NCI-H1092 treated with DMSO at 0.1 percent for 48 hours (cell line): ENCODE measurements around the gene RBMS1.

Source experiments
- DNase-seq: peaks from one replicate; lab custom pipeline; 2025; lab: John Stamatoyannopoulos, UW

The RBMS1 gene

GRCh38 chr2:160301420-160301819 is 192.2 kb downstream of the RBMS1 start:
- DNase-seq = no peak

GRCh38 chr2:160300203-160300602 is 193.4 kb downstream of the RBMS1 start:
- no peak for DNase-seq

- DNase-seq = no peak
Observed at GRCh38 chr2:160299540-160299939, 194.1 kb downstream of the RBMS1 start.

- no peak for DNase-seq
Observed at GRCh38 chr2:160298960-160299359, 194.6 kb downstream of the RBMS1 start.

GRCh38 chr2:160295519-160296207 is 197.9 kb downstream of the RBMS1 start:
- no peak for DNase-seq

GRCh38 chr2:160294889-160295288 is 198.7 kb downstream of the RBMS1 start:
- no peak for DNase-seq

GRCh38 chr2:160294339-160294803 is 199.2 kb downstream of the RBMS1 start:
- DNase-seq = no peak

- no peak for DNase-seq
Observed at GRCh38 chr2:160293391-160294091, 200.1 kb downstream of the RBMS1 start.

- no peak for DNase-seq
Observed at GRCh38 chr2:160292225-160292624, 201.4 kb downstream of the RBMS1 start.

- no peak for DNase-seq
Observed at GRCh38 chr2:160291382-160291781, 202.2 kb downstream of the RBMS1 start.

GRCh38 chr2:160290598-160290997 is 203.0 kb downstream of the RBMS1 start:
- DNase-seq = no peak

GRCh38 chr2:160289831-160290230 is 203.8 kb downstream of the RBMS1 start:
- DNase-seq = no peak

GRCh38 chr2:160289126-160289525 is 204.5 kb downstream of the RBMS1 start:
- DNase-seq = no peak

GRCh38 chr2:160288324-160288723 is 205.3 kb downstream of the RBMS1 start:
- DNase-seq = no peak

GRCh38 chr2:160287476-160287875 is 206.1 kb downstream of the RBMS1 start:
- no peak for DNase-seq

GRCh38 chr2:160286551-160286950 is 207.1 kb downstream of the RBMS1 start:
- DNase-seq = no peak

GRCh38 chr2:160283675-160284074 is 209.9 kb downstream of the RBMS1 start:
- no peak for DNase-seq

GRCh38 chr2:160282063-160282580 is 211.5 kb downstream of the RBMS1 start:
- DNase-seq = no peak

- no peak for DNase-seq
Observed at GRCh38 chr2:160281213-160281612, 212.4 kb downstream of the RBMS1 start.

- no peak for DNase-seq
Observed at GRCh38 chr2:160279813-160280465, 213.7 kb downstream of the RBMS1 start.

- DNase-seq = no peak
Observed at GRCh38 chr2:160278879-160279177, 214.8 kb downstream of the RBMS1 start.

- DNase-seq = no peak
Observed at GRCh38 chr2:160278101-160278878, 215.3 kb downstream of the RBMS1 start.
